Caco-2 (cell line): Measurements from ENCODE around the gene C19orf25. TPM values are rescaled to one million over a fixed set of nuclear protein-coding genes. Genes with fewer than 3 reads are reported as not detected.

ENCODE experiments used
- total RNA-seq: library from RNA; stranded (reverse); gene quantifications from 2 replicates; pipeline ENCODE4 v1.2.3, GENCODE V29; 2022

C19orf25 gene
- total RNA-seq, 1 experiment from 2014 or later = 41.9 TPM

Other genes starting within 250 kb of the C19orf25 start
- gene CBARP, start 241.2 kb downstream of the C19orf25 start, total RNA-seq = 7.3 and 9.7 TPM in 2 replicates
- gene ATP5F1D, start 237.5 kb downstream of the C19orf25 start, total RNA-seq = 126 and 140 TPM in 2 replicates
- gene MIDN, start 230.6 kb downstream of the C19orf25 start, total RNA-seq = 125 and 128 TPM in 2 replicates
- 289 and 331 TPM in 2 replicates for gene CIRBP, start 209.9 kb downstream of the C19orf25 start, total RNA-seq
- gene FAM174C, start 203.7 kb downstream of the C19orf25 start, total RNA-seq = 51.0 and 56.3 TPM in 2 replicates
- gene EFNA2, start 193.3 kb downstream of the C19orf25 start, total RNA-seq = 18.6 and 20.6 TPM in 2 replicates
- 111 and 114 TPM in 2 replicates for gene NDUFS7, start 95.3 kb downstream of the C19orf25 start, total RNA-seq
- 67.3 and 75.7 TPM in 2 replicates for gene GAMT, start 77.7 kb downstream of the C19orf25 start, total RNA-seq
- gene DAZAP1, start 71.6 kb downstream of the C19orf25 start, total RNA-seq = 165 and 180 TPM in 2 replicates
- gene RPS15, start 40.8 kb downstream of the C19orf25 start, total RNA-seq = 1,192 and 1,341 TPM in 2 replicates
- 9.5 and 11.3 TPM in 2 replicates for gene APC2, start 29.1 kb downstream of the C19orf25 start, total RNA-seq
- 6.4 and 9.8 TPM in 2 replicates for gene PCSK4, start 11.1 kb upstream of the C19orf25 start, total RNA-seq
- gene REEP6, start 12.0 kb upstream of the C19orf25 start, total RNA-seq = 50.2 and 61.5 TPM in 2 replicates
- 23.9 and 26.2 TPM in 2 replicates for gene ADAMTSL5, start 33.8 kb upstream of the C19orf25 start, total RNA-seq
- 0.19 TPM in 1 of 2 replicates, not detected in the other for gene PLK5, start 44.9 kb upstream of the C19orf25 start, total RNA-seq
- gene MEX3D, start 89.1 kb upstream of the C19orf25 start, total RNA-seq = 50.6 and 52.1 TPM in 2 replicates
- gene MBD3, start 113.7 kb upstream of the C19orf25 start, total RNA-seq = 89.3 and 95.3 TPM in 2 replicates
- 222 and 238 TPM in 2 replicates for gene UQCR11, start 126.2 kb upstream of the C19orf25 start, total RNA-seq
- gene TCF3, start 173.4 kb upstream of the C19orf25 start, total RNA-seq = 147 and 162 TPM in 2 replicates